BE2C (cell line): ENCODE results near the gene GAPVD1.

Experiments used
- DNase-seq: peaks from one replicate; pipeline ENCODE4 v3.0.0-alpha.2; 2020
- H3K27me3 ChIP-seq: fragments of 250-450 bp; sonication (Bioruptor Pico); 2 replicates; pipeline ENCODE4 v1.5.1; 2020; ENCODE audit warnings: mild to moderate bottlenecking
- H3K36me3 ChIP-seq: fragments of 250-450 bp; sonication (Bioruptor Pico); 2 replicates; pipeline ENCODE4 v1.5.1; 2020; ENCODE audit warnings: mild to moderate bottlenecking
- H3K4me1 ChIP-seq: fragments of 250-450 bp; sonication (Bioruptor Pico); 2 replicates; pipeline ENCODE4 v1.5.1; 2020
- H3K4me3 ChIP-seq: 2 replicates; pipeline ENCODE4 v1.5.1; 2011; ENCODE audit warnings: low read depth, low read length
- H3K9me3 ChIP-seq: fragments of 250-450 bp; sonication (Bioruptor Pico); 2 replicates; pipeline ENCODE4 v1.5.1; 2020
- TF ChIP-seq, protein P1 (sequence below): IDR thresholded peaks from 2 replicates; pipeline ENCODE4 v1.5.1; 2012; ENCODE audit warnings: mild to moderate bottlenecking, low read depth, low read length

Gene GAPVD1

DNA sequence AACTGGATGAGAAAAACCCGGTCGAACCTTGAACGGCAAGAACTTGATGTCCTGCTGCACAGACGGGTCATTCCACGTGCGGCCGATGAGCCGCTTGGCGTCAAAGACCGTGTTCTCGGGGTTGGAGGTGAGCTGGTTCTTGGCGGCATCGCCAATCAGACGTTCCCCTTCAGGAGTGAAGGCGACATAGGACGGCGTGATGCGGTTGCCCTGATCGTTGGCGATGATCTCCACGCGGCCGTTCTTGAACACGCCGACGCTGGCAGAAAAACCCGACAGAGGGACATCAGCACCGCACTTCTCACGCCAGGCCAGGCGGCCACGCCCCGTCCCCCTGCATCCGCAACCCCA lies 21.0 kb upstream of the GAPVD1 start:
- Histone ChIP-seq H3K4me1 (0 out of 2 replicates have a peak, but pooled peaks cover under 1% of the 10 kb centered on the region), H3K36me3 (peaks cover 50% of the 10 kb centered on the region), H3K4me3 (peak overlapping the region; percentile 80), H3K27me3 (no peaks in the 10 kb centered on the region), H3K9me3 (no peaks in the 10 kb centered on the region)
- peak; percentile 40 for DNase-seq
- TF ChIP-seq, protein P1, sequence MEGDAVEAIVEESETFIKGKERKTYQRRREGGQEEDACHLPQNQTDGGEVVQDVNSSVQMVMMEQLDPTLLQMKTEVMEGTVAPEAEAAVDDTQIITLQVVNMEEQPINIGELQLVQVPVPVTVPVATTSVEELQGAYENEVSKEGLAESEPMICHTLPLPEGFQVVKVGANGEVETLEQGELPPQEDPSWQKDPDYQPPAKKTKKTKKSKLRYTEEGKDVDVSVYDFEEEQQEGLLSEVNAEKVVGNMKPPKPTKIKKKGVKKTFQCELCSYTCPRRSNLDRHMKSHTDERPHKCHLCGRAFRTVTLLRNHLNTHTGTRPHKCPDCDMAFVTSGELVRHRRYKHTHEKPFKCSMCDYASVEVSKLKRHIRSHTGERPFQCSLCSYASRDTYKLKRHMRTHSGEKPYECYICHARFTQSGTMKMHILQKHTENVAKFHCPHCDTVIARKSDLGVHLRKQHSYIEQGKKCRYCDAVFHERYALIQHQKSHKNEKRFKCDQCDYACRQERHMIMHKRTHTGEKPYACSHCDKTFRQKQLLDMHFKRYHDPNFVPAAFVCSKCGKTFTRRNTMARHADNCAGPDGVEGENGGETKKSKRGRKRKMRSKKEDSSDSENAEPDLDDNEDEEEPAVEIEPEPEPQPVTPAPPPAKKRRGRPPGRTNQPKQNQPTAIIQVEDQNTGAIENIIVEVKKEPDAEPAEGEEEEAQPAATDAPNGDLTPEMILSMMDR, result no peak

DNA sequence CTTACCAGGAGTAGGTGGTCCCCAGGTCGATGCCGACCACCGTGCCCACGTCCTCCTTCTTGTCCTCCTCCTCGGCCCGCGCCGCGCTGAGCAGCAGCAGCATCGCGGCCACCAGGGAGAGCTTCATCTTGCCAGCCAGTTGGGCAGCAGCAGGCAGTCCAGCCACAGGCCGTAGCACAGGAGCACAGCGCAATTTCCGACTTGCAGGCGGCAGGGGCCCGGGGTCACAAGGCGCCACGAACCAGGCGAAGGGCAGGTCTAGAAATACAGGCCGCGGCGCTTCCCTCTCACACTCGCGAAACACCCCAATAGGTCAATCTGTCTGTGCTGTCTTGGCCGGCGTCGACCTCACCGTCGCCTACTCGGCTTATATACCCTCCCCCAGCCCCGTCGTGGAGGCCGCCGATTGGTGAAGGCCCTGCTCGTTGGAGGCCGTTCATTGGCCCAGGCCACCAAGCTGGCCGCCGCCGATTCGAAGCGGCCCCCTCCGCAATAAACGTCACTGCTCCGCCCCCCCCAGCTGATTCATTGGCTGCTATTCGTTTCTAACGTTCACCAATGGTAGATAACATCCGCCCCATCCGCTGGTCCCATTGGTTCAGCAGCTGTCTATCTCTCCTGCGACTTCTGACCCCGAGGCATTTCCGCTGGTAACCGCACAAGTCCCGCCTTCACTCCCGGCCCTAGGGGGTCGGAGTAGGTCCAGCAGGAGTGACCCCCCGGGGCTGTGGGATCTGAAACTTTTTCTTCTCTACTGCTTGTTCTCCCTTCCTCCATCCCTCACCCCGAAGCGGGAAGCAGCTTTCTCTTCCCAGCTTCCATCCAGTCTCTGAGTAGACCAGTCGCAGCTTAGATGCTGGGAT lies 20.4 kb upstream of the GAPVD1 start, which contains the start of gene HSPA5:
HSPA5 (minus strand) TSS at position 344 of the 863 bp plus-strand sequence; CDS start at position 127, 217 bp downstream.
- H3K27me3 ChIP-seq, result no peaks in the 10 kb centered on the region
- TF ChIP-seq, protein P1, result no peak
- H3K4me1 ChIP-seq, result no peaks in the 10 kb centered on the region
- H3K4me3 ChIP-seq, result peak within 1 kb of the TSS; percentile 93
- peaks cover 44% of the 10 kb centered on the region for H3K36me3 ChIP-seq
- H3K9me3 ChIP-seq, result no peaks in the 10 kb centered on the region
- peak; percentile 99 for DNase-seq

DNA sequence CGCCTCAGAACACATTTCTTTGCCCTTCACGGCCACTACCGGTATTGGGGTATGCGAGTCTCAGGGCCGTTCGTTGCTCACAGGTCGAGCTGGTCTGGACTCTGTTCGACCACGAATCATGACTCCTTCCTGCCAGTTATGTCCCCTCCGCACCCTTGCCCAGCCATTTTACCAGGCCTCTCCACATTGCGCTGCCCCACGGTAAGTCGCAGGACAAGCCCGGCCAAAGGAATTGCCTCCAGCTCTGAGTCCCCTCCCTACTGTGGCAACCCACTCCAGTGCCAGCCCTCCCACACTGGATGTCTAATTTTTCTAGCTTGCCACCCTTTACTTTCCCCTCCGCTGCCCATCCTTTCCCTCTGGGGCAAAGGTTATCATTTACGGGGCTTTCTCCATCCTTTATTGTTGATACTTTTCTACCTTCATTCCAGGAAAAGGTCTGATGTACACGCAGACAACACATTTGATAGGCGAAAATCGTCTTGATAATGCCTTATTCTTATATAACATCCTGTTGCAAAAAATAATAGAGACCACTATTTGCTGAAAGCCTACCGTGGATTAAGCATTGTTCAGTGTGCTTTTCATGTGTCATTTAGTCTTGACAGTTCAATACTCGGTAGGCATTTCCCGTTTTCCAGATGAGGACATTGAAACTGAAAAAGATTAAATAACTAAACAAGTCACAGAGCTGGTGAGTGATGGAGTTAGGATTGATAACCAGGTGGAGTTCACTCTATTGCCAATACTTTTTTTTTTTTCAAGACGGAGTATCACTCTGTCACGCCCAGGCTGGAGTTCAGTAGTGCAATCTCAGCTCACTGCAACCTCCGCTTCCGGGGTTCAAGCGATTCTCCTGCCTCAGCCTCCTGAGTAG lies 19.5 kb upstream of the GAPVD1 start:
- no peak for DNase-seq
- peaks cover 35% of the 10 kb centered on the region for H3K36me3 ChIP-seq

DNA sequence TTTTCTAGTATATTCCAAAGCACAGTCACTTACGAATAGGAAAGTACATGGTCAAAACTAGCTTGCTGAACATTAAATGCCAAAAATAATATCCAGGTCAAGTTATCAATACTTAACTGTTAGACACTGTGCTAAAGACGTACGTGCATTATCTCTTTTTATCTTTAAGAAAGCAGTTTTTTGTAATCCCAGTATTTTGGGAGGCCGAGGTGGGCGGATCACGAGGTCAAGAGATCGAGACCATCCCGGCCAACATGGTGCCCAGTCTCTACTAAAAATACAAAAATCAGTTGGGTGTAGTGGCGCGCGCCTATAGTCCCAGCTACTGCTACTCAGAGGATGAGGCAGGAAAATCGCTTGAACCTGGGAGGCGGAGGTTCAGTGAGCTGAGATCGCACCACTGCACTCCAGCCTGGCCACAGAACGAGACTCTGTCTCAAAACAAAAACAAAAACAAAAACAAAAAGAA lies 17.8 kb upstream of the GAPVD1 start:
- DNase-seq, result no peak
- TF ChIP-seq, protein P1, result no peak
- no peaks in the 10 kb centered on the region for H3K27me3 ChIP-seq
- no peaks in the 10 kb centered on the region for H3K9me3 ChIP-seq
- H3K36me3 ChIP-seq, result peaks cover 18% of the 10 kb centered on the region
- no peak overlapping the region for H3K4me3 ChIP-seq
- no peaks in the 10 kb centered on the region for H3K4me1 ChIP-seq

More for the DNA sequence above, 19.5 kb upstream of the GAPVD1 start:
- no peaks in the 10 kb centered on the region for H3K9me3 ChIP-seq
- no peaks in the 10 kb centered on the region for H3K4me1 ChIP-seq
- peak overlapping the region; percentile 93 for H3K4me3 ChIP-seq
- no peaks in the 10 kb centered on the region for H3K27me3 ChIP-seq
- TF ChIP-seq, protein P1, result no peak

DNA sequence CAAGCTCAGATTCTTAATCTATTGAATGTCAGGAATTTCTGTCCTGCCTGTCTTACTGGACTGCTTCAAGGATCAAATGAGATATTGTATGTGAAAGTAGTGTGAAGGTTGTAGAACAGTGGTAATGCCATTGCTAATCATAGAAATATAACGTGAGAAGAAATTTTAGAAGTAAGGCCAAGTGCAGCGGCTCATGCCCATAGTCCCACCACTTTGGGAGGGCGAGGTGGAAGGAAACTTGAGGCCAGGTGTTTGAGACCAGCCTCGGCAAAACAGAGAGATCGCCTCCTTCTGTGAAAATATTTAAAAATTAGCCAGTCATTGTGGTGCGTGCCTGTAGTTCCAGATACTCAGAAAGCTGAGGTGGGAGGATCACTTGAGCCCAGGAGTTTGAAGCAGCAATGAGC lies 15.4 kb upstream of the GAPVD1 start:
- Histone ChIP-seq H3K4me1 (no peaks in the 10 kb centered on the region), H3K36me3 (no peaks in the 10 kb centered on the region), H3K27me3 (no peaks in the 10 kb centered on the region), H3K9me3 (no peaks in the 10 kb centered on the region), H3K4me3 (no peak overlapping the region)
- no peak for DNase-seq
- TF ChIP-seq, protein P1, result no peak
